Measurements from ENCODE around the gene MLC1. TPM values are rescaled to one million over a fixed set of nuclear protein-coding genes. Genes with fewer than 3 reads are reported as not detected.

Gene MLC1
- total and polyA plus RNA-seq, 2 of the 4 experiments (the other 2 are of a cell fraction) = 0.10 TPM; not detected in 1

- H3K4me3 ChIP-seq (ENCODE audit: insufficient read depth, low read depth, low read length) = no peak overlapping the region
- no peaks in the 10 kb centered on the region for H3K79me1 ChIP-seq (ENCODE audit: low read depth in 1 of 2, low read length in 2 of 2)
- no peaks in the 10 kb centered on the region for H4K20me1 ChIP-seq (ENCODE audit: insufficient read depth, low read length)
- no peak overlapping the region for H2AK5ac ChIP-seq (ENCODE audit: low read depth, low read length)
- no peak overlapping the region for H3K56ac ChIP-seq (ENCODE audit: extremely low read depth, insufficient read depth, low read length)
- H3K27ac ChIP-seq (ENCODE audit: insufficient read depth, low read length) = no peak overlapping the region
- no peak overlapping the region for H2BK15ac ChIP-seq (ENCODE audit: low read depth, low read length)
- H4K5ac ChIP-seq (ENCODE audit: low read depth, low read length) = no peak overlapping the region
- ATAC-seq (ENCODE audit: low read depth) (no peak), DNase-seq (no peak)
- no peak overlapping the region for H3K4me2 ChIP-seq (ENCODE audit: low read depth, low read length)
- no peaks in the 10 kb centered on the region for H3K9me1 ChIP-seq (ENCODE audit: insufficient read depth, low read length)
- intact Hi-C loops (cut with micrococcal nuclease) (no loop called here), in situ Hi-C loops (cut with MboI; ENCODE audit: low sequenced_read_pairs) (no loop called here), dilution Hi-C loops (cut with HindIII; ENCODE audit: low sequenced_read_pairs, unreplicated experiment) (no loop called here)
- no peaks in the 10 kb centered on the region for H3K9me3 ChIP-seq (ENCODE audit: control insufficient read depth, insufficient read depth, low read length)
- no peak overlapping the region for H2BK5ac ChIP-seq (ENCODE audit: low read depth, low read length, poor library complexity, severe bottlenecking)
- no peak overlapping the region for H3K23ac ChIP-seq (ENCODE audit: low read depth, low read length)
- H3K36me3 ChIP-seq (ENCODE audit: control insufficient read depth, insufficient read depth, low read length) = no peaks in the 10 kb centered on the region
- no peak overlapping the region for H3K4ac ChIP-seq (ENCODE audit: low read depth, low read length)
- no TSS peak for BruUV-seq (replicated peaks)
- H3K18ac ChIP-seq (ENCODE audit: low read depth, low read length) = no peak overlapping the region
- ChIA-PET POLR2A (ENCODE audit: unreplicated experiment) (interaction anchor here (0.6 kb wide), 1 partner anchor 177 kb away, joined by 3 read pairs; no protein-coding TSS in a partner anchor), CTCF (no interaction called here)
- no peak overlapping the region for H2BK20ac ChIP-seq (ENCODE audit: low read depth, low read length)
- H3K9ac ChIP-seq (ENCODE audit: low read depth, low read length) = no peak overlapping the region
- H4K91ac ChIP-seq (ENCODE audit: insufficient read depth, low read depth, low read length) = no peak overlapping the region
- no peaks in the 10 kb centered on the region; the same call in 1 of the 2 replicates for H3K4me1 ChIP-seq (ENCODE audit: control insufficient read depth, insufficient read depth, low read length)
- H2BK120ac ChIP-seq (ENCODE audit: low read depth, low read length) = no peak overlapping the region
- no peak overlapping the region for H2AFZ ChIP-seq (replicated peaks; ENCODE audit: low read length, poor library complexity)
- 93% methylated on average over 18 of the region's 32 CpGs; no CpG with 5 or more reads in 1 of the 2 experiments for WGBS, 2 experiments (ENCODE audit: extremely low coverage in 2 of 2, insufficient read length in 1 of 2)
- H2AK9ac ChIP-seq (replicated peaks; ENCODE audit: low read depth, low read length, poor library complexity) = no peak overlapping the region
- H3K27me3 ChIP-seq (ENCODE audit: control insufficient read depth, insufficient read depth, low read length) = peaks cover 3% of the 10 kb centered on the region; the same call in 1 of the 2 replicates
- H3K14ac ChIP-seq (replicated peaks; ENCODE audit: low read depth, low read length) = no peak overlapping the region
- no peak overlapping the region for H4K8ac ChIP-seq (ENCODE audit: low read depth in 2 of 2, low read length in 2 of 2)
- TF ChIP-seq CTCF (conservative IDR thresholded peaks at IDR 0.05; ENCODE audit: low read depth, low read length) (no peak), FOS (IDR thresholded peaks at IDR 0.05; ENCODE audit: low read depth, low read length) (no peak), USF2 (IDR thresholded peaks at IDR 0.05; ENCODE audit: low read depth, low read length) (no peak), ELK1 (IDR thresholded peaks at IDR 0.05; ENCODE audit: borderline replicate concordance, low read depth, low read length) (no peak), RAD21 (IDR thresholded peaks at IDR 0.05; ENCODE audit: low read length) (no peak), CEBPB (IDR thresholded peaks at IDR 0.05; ENCODE audit: low read depth, low read length) (no peak), RFX5 (IDR thresholded peaks at IDR 0.05; ENCODE audit: low read depth, low read length) (no peak), MXI1 (IDR thresholded peaks at IDR 0.05; ENCODE audit: borderline replicate concordance, low read depth, low read length) (no peak), NFE2L2 (IDR thresholded peaks at IDR 0.05; ENCODE audit: low read depth, low read length) (no peak), SMC3 (IDR thresholded peaks at IDR 0.05; ENCODE audit: low read depth, low read length) (no peak), BHLHE40 (IDR thresholded peaks at IDR 0.05; ENCODE audit: low read depth, low read length) (no peak), RCOR1 (IDR thresholded peaks at IDR 0.05; ENCODE audit: insufficient replicate concordance, low read length) (no peak), POLR2A (IDR thresholded peaks at IDR 0.05; ENCODE audit: low read depth, low read length) (no peak), MAZ (IDR thresholded peaks at IDR 0.05; ENCODE audit: borderline replicate concordance, low read depth, low read length) (no peak)
Measured at GRCh38 chr22:50074551-50075530, 10.4 kb downstream of the MLC1 start.
